GM10248 (cell line): ENCODE measurements around the gene SRPK1.

Experiments used
- CTCF ChIA-PET: fragments of 300-600 bp; sonication (Branson Sonifier 250); formaldehyde crosslinking; extraction: SDS; loops from one replicate; lab custom pipeline; 2021; ENCODE audit warnings: antibody characterized with exemption; lab: Yijun Ruan, JAX
- POLR2A ChIA-PET: fragments of 350-650 bp; sonication (Branson Sonifier 250); formaldehyde crosslinking; extraction: SDS; loops from one replicate; lab custom pipeline; 2020; ENCODE audit warnings: antibody characterized with exemption; lab: Yijun Ruan, JAX
- DNase-seq: peaks from one replicate; pipeline ENCODE4 v3.0.0; 2012; ENCODE audit errors: extremely low spot score
- TF ChIP-seq, protein P1 (sequence below): IDR thresholded peaks from 2 replicates; pipeline ENCODE4 v1.5.1; 2012; ENCODE audit warnings: mild to moderate bottlenecking, low read depth; ENCODE audit errors: extremely low read depth, missing control alignments, control extremely low read depth

SRPK1 gene

DNA sequence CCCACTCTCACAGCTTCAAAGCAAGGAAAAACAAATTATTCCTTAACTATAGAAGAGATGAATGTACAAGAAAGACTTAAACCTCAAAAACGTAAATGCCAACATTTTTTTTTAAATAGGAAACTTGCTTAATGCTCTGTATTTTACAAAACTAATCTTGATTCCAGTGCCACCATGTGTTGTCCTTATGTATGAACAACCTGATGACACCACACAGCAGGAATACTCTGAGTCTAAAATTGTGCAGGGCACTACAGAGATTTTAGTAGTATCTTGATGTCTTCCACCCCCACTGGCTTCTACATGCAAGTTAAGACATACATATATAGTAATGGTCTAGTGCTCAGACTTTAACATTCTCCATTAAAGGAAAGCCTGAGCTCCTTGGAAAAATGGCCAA lies 46.2 kb downstream of the SRPK1 start:
- DNase-seq, result no peak
- ChIA-PET POLR2A (no interaction called here), CTCF (no interaction called here)
- TF ChIP-seq, protein P1, sequence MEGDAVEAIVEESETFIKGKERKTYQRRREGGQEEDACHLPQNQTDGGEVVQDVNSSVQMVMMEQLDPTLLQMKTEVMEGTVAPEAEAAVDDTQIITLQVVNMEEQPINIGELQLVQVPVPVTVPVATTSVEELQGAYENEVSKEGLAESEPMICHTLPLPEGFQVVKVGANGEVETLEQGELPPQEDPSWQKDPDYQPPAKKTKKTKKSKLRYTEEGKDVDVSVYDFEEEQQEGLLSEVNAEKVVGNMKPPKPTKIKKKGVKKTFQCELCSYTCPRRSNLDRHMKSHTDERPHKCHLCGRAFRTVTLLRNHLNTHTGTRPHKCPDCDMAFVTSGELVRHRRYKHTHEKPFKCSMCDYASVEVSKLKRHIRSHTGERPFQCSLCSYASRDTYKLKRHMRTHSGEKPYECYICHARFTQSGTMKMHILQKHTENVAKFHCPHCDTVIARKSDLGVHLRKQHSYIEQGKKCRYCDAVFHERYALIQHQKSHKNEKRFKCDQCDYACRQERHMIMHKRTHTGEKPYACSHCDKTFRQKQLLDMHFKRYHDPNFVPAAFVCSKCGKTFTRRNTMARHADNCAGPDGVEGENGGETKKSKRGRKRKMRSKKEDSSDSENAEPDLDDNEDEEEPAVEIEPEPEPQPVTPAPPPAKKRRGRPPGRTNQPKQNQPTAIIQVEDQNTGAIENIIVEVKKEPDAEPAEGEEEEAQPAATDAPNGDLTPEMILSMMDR, result no peak

DNA sequence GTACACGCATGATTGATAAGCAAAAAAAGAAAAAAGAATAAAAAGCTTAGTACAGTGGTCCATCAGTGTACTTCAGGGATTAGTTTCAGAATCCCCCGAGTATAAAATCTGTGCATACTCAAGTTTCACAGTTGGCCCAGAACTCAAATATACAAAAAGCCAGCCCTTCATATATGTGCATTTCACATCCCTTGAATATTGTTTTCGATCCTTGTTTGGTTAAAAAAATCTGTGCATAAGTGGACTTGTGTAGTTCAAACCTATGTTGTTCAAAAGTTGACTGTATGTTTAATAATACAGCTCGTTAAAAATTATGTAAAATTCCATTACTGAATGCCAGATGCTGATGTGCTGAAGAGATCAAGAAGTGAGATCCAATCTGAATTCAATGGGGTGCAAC lies 61.5 kb downstream of the SRPK1 start:
- no peak for DNase-seq
- ChIA-PET POLR2A (no interaction called here), CTCF (no interaction called here)
- TF ChIP-seq, protein P1, result no peak

DNA sequence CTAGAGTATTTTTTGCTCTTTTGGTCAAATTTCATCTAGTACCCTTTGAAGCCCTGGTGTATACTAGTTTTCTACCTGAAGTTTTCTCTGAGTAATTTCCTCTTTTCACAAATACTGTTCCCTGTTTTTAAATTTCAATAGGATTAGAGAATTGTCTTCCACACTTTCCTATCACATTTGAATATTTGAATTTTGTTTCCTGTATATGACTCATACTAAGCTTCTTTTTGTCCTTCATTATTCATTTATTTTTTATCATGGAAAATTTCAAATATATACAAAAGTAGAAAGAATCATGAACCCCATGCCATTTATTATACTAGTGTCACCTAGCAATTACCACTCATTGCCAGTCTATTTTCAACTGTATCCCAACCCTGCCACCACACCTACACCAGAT lies 63.0 kb downstream of the SRPK1 start:
- no peak for DNase-seq
- TF ChIP-seq, protein P1, result no peak
- ChIA-PET POLR2A (no interaction called here), CTCF (interaction anchor here (0.7 to 1.2 kb wide), 2 partner anchors 11 to 43 kb away, joined by 3 to 4 read pairs; no protein-coding TSS in a partner anchor)

DNA sequence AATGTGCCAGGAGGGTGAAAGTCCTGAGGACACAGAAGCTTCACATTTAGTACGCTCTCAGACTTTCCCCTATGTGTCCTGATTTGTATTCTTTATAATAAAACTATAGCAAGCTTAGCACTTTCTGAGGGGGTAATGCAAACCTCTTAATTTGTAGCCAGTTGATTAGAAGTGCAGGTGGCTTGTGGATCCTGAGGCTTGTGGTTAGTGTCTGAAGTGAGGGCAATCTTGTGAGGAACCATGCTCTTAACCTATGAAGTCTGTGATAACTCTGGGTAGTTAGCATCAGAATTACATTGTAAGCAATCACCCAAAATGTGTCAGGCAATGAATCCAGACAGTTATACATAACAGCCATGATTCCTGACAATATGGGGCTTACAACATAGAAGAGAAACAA lies 64.6 kb downstream of the SRPK1 start:
- CTCF ChIA-PET, result interaction anchor here (1.2 kb wide), 1 partner anchor 15 kb away, joined by 3 read pairs; no protein-coding TSS in a partner anchor

DNA sequence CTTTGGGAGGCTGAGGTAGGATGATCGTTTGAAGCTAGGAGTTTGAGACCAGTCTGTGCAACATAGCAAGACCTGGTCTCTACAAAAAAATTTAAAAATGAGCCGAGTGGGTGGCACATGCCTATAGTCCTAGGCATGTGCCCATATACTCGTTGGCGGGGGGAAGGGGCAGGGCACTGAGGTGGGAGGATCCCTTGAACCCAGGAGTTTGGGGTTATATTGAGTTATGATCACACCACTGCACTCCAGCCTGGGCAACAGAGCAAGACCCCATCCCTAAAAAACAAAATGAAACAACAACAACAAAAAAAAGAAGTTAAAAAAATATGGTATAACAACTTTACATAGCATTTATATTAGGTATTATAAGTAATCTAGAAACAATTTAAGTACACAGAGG lies 67.9 kb downstream of the SRPK1 start:
- ChIA-PET CTCF (interaction anchor here (1.0 kb wide), 1 partner anchor 269 kb away, joined by 3 read pairs; no protein-coding TSS in a partner anchor), POLR2A (no interaction called here)
- no peak for DNase-seq
- TF ChIP-seq, protein P1, result no peak

More for the DNA sequence above, 64.6 kb downstream of the SRPK1 start:
- DNase-seq, result no peak
- POLR2A ChIA-PET, result no interaction called here
- TF ChIP-seq, protein P1, result no peak

DNA sequence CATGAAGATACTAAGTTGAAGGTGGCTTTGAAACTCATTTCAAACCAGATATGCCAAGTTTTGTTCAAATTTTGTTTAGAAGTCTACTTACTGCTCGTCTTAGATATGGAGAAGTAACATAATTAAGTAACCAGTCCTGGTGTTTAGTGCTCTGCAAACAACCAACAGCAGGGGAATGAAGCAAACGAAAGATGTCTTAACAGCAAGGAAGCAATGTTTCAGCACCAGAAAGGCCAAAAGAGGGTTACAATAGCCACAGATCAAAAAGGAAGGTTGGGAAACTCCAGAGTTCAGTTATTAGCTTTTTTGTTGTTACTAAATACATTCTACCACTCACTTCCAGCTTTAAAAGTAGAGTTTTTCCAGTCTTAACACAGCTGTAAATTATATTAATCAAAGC lies 70.7 kb downstream of the SRPK1 start:
- TF ChIP-seq, protein P1, result no peak
- ChIA-PET CTCF (no interaction called here), POLR2A (no interaction called here)
- no peak for DNase-seq

DNA sequence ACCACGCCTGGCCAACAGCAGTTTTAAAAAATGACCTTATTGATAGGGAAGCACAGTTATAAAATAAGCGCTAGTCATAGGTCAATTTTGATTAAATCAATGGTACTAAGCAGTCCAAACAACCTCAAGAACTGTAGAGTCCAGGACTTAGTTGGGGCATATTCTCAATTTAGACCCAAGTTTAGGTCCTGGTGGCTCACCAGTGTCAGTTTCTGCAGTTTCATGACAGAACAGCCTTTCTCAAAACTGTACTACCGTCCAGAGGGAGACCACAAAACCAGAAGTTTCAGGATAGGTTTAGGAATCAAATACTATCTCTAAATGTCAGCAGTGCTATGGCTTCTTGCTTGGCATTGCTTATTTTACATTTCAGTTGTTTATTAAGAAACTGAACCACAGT lies 76.6 kb downstream of the SRPK1 start:
- TF ChIP-seq, protein P1, result no peak
- ChIA-PET POLR2A (no interaction called here), CTCF (no interaction called here)
- DNase-seq, result no peak
